IPS-18c (cell line): ENCODE results near the gene ENTHD1.
"Not testable (repeated sequence)": the region's sequence is repeated elsewhere in the genome, so short reads cannot be mapped to it uniquely, and the experiment has no call there.

Experiments
- H3K4me3 ChIP-seq: 2 replicates; pipeline ENCODE4 v1.7.0; 2013; ENCODE audit warnings: low read depth, mild to moderate bottlenecking, low read length, moderate library complexity; ENCODE audit not compliant: insufficient read depth
- H3K9me3 ChIP-seq: one replicate; pipeline ENCODE4 v1.6.1; 2013; ENCODE audit warnings: mild to moderate bottlenecking, low read length, moderate library complexity; ENCODE audit not compliant: control insufficient read depth, insufficient read depth

ENTHD1 gene

GRCh38 chr22:39908136-39908535 is 14.6 kb upstream of the ENTHD1 start:
- Histone ChIP-seq H3K4me3 (no peak overlapping the region), H3K9me3 (no peaks in the 10 kb centered on the region)

- H3K4me3 ChIP-seq, result no peak overlapping the region
- H3K9me3 ChIP-seq, result no peaks in the 10 kb centered on the region
These were observed 14.1 kb upstream of the ENTHD1 start for GRCh38 chr22:39907605-39908097.

GRCh38 chr22:39907047-39907446 is 13.5 kb upstream of the ENTHD1 start:
- Histone ChIP-seq H3K4me3 (no peak overlapping the region), H3K9me3 (no peaks in the 10 kb centered on the region)

GRCh38 chr22:39906207-39906606 is 12.6 kb upstream of the ENTHD1 start:
- H3K9me3 ChIP-seq, result no peaks in the 10 kb centered on the region
- no peak overlapping the region for H3K4me3 ChIP-seq

- no peak overlapping the region for H3K4me3 ChIP-seq
- no peaks in the 10 kb centered on the region for H3K9me3 ChIP-seq
These were observed 12.1 kb upstream of the ENTHD1 start for GRCh38 chr22:39905687-39906086.

- H3K9me3 ChIP-seq, result no peaks in the 10 kb centered on the region
- no peak overlapping the region for H3K4me3 ChIP-seq
These were observed 11.3 kb upstream of the ENTHD1 start for GRCh38 chr22:39904862-39905261.

GRCh38 chr22:39904024-39904423 is 10.5 kb upstream of the ENTHD1 start:
- not testable (repeated sequence) for H3K4me3 ChIP-seq, H3K9me3 ChIP-seq

- no peaks in the 10 kb centered on the region for H3K9me3 ChIP-seq
- no peak overlapping the region for H3K4me3 ChIP-seq
These were observed 8.1 kb upstream of the ENTHD1 start for GRCh38 chr22:39901565-39902146.

- H3K9me3 ChIP-seq, result no peaks in the 10 kb centered on the region
- H3K4me3 ChIP-seq, result no peak within 1 kb of the TSS
These were observed 7.0 kb upstream of the ENTHD1 start, which contains the start of gene GRAP2 for GRCh38 chr22:39900306-39901227. TSS of gene GRAP2 (plus strand) at chr22:39901084. CDS start at chr22:39947107, 46,023 bp downstream.

- no peak overlapping the region for H3K4me3 ChIP-seq
- H3K9me3 ChIP-seq, result no peaks in the 10 kb centered on the region
These were observed 5.4 kb upstream of the ENTHD1 start for GRCh38 chr22:39898997-39899396.

GRCh38 chr22:39897841-39898240 is 4.3 kb upstream of the ENTHD1 start:
- no peak overlapping the region for H3K4me3 ChIP-seq

GRCh38 chr22:39896313-39896996 is 2.9 kb upstream of the ENTHD1 start:
- H3K4me3 ChIP-seq, result no peak overlapping the region
- H3K9me3 ChIP-seq, result no peaks in the 10 kb centered on the region

More at GRCh38 chr22:39897841-39898240, 4.3 kb upstream of the ENTHD1 start:
- H3K9me3 ChIP-seq, result no peaks in the 10 kb centered on the region

GRCh38 chr22:39895682-39896081 is 2.1 kb upstream of the ENTHD1 start:
- H3K4me3 ChIP-seq, result no peak overlapping the region
- no peaks in the 10 kb centered on the region for H3K9me3 ChIP-seq

GRCh38 chr22:39894554-39895092 is 1.1 kb upstream of the ENTHD1 start:
- Histone ChIP-seq H3K4me3 (no peak overlapping the region), H3K9me3 (no peaks in the 10 kb centered on the region)

GRCh38 chr22:39889924-39890323 is 3.6 kb downstream of the ENTHD1 start:
- not testable (repeated sequence) for H3K4me3 ChIP-seq, H3K9me3 ChIP-seq

- H3K9me3 ChIP-seq, result no peaks in the 10 kb centered on the region
- H3K4me3 ChIP-seq, result no peak overlapping the region
These were observed 10.5 kb downstream of the ENTHD1 start for GRCh38 chr22:39883057-39883456.

GRCh38 chr22:39880722-39881121 is 12.8 kb downstream of the ENTHD1 start:
- H3K4me3 ChIP-seq, result no peak overlapping the region
- H3K9me3 ChIP-seq, result no peaks in the 10 kb centered on the region
